PFSK-1 (cell line): Measurements from ENCODE around the gene IKZF1.

Experiments used
- FOXP2 ChIP-seq: optimal IDR thresholded peaks from 2 replicates; pipeline ENCODE3; 2011; ENCODE audit warnings: borderline replicate concordance, control low read depth, inconsistent platforms; ENCODE audit not compliant: insufficient read depth; ENCODE audit errors: extremely low read length, extremely low read depth
- POLR2AphosphoS5 ChIP-seq: IDR thresholded peaks from 2 replicates; pipeline ENCODE4 v1.6.1; 2012; ENCODE audit warnings: low read depth, mild to moderate bottlenecking, control low read depth, low read length, moderate library complexity
- REST ChIP-seq, 2 experiments: IDR thresholded peaks; 2 replicates each; pipeline versions ENCODE4 v1.6.1 to v1.8.0; 2011 to 2012; ENCODE audit warnings: low read depth in 2 of 2, low read length in 2 of 2, control low read depth in 1 of 2, inconsistent platforms in 1 of 2, mild to moderate bottlenecking in 1 of 2, moderate library complexity in 1 of 2; ENCODE audit not compliant: insufficient read depth in 1 of 2
- SIN3A ChIP-seq: IDR thresholded peaks from 2 replicates; pipeline ENCODE4 v1.6.1; 2012; ENCODE audit warnings: mild to moderate bottlenecking, low read length, moderate library complexity, borderline replicate concordance; ENCODE audit not compliant: insufficient read depth
- TAF1 ChIP-seq: IDR thresholded peaks from 2 replicates; pipeline ENCODE4 v1.6.1; 2012; ENCODE audit warnings: low read length, control low read depth, borderline replicate concordance; ENCODE audit not compliant: insufficient read depth

The IKZF1 gene

GRCh38 chr7:50368366-50368765 is 63.9 kb downstream of the IKZF1 start:
- TF ChIP-seq TAF1 (no peak), SIN3A (no peak), POLR2AphosphoS5 (no peak), REST (IDR thresholded peaks at IDR 0.05; ENCODE audit: insufficient read depth in 1 of 2, low read depth in 2 of 2, low read length in 2 of 2) (no peak), FOXP2 (no peak)

DNA sequence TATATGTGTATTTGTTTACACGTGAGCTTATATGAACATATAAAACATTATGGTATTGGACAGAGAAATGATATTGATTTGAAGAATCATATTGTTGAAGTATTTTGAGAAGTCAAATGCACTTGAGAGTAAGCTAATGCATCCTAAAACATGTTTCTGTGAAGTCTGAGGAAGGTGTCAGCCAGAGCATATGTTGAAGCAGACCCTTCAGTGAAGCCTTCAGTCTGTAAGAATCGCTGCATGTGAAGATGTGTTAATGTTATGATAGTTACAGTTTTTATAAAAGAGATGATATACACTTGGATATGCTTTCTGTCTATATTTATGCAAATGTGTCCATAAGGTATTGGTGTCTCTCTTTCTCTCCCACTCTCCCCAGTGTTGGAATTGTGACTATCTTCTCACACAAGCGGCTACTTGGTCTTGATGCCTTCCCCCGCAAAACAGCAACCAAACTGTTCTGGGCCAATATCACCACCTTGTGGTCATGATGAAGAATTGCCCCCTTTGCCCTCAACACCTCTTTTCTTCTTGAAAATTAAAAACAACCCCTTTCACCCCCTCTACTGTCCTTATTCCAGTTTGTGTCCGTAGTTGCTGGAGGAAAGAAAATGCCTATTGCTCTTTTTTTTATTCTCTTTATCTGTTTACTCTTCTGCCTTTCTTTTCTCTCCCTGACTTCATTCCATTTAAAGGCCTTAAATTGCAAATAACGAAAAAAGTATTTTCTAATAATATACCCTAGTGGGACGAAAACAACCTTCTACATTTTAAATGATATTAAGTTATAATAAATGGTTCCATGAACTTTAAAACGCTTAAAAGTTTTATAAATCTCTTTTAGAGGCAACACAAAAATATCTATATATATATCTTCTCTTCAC is 64.9 kb downstream of the IKZF1 start:
- no peak for TF ChIP-seq REST (IDR thresholded peaks at IDR 0.05; ENCODE audit: insufficient read depth in 1 of 2, low read depth in 2 of 2, low read length in 2 of 2)
- TF ChIP-seq FOXP2: no peak
- no peak for TF ChIP-seq POLR2AphosphoS5
- TF ChIP-seq TAF1: no peak
- TF ChIP-seq SIN3A: no peak

GRCh38 chr7:50370884-50371283 is 66.4 kb downstream of the IKZF1 start:
- TF ChIP-seq POLR2AphosphoS5 (no peak), SIN3A (no peak), REST (IDR thresholded peaks at IDR 0.05; ENCODE audit: insufficient read depth in 1 of 2, low read depth in 2 of 2, low read length in 2 of 2) (no peak), FOXP2 (no peak), TAF1 (no peak)

- TF ChIP-seq FOXP2 (no peak), TAF1 (no peak), POLR2AphosphoS5 (no peak), SIN3A (no peak), REST (IDR thresholded peaks at IDR 0.05; ENCODE audit: insufficient read depth in 1 of 2, low read depth in 2 of 2, low read length in 2 of 2) (no peak)
Observed at GRCh38 chr7:50371551-50372021, 67.1 kb downstream of the IKZF1 start.
